DMS114 treated with DMSO at 0.1 percent for 48 hours (cell line): ENCODE measurements around the gene LOXL4.

Experiments used
- DNase-seq: peaks from one replicate; lab custom pipeline; 2025; ENCODE audit not compliant: unreplicated experiment; lab: John Stamatoyannopoulos, UW

Gene LOXL4

DNA sequence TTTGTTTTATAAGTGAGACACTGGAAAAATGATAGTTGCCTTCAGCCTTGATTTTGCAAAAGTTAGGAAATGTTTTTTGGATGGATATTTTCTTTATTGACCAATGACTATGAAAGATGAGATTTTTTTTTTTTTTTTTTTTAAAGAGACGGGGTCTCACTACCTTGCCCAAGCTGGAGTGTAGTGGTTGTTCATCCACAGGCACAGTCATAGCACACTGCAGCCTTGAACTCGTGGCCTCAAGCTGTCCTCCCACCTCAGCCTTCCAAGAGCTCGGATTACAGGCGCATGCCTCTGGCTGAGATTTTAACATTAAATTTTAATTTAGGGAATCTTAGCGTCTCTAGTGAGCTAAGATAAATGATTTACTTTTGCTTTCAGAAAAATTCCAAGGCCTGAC is 66.2 kb downstream of the LOXL4 start:
- no peak for DNase-seq
